Upper lobe of right lung (tissue), 1 donor: ENCODE data around the gene ARSB. TPM values are rescaled to one million over a fixed set of nuclear protein-coding genes. Genes with fewer than 3 reads are reported as not detected.
"Not testable (repeated sequence)": the region's sequence is repeated elsewhere in the genome, so short reads cannot be mapped to it uniquely, and the experiment has no call there.

Source experiments
- ATAC-seq: fragments of 200-7000 bp; cut with Tn5 transposase; one replicate; pipeline ENCODE4 v1.9.1; 2020; ENCODE audit warnings: mild to moderate bottlenecking, moderate library complexity
- DNase-seq: peaks from one replicate; pipeline ENCODE4 v3.0.0-alpha.2; 2020
- H3K27ac ChIP-seq: fragments of 200-600 bp; one replicate; pipeline ENCODE4 v1.8.0; 2022
- H3K27me3 ChIP-seq: fragments of 200-600 bp; one replicate; pipeline ENCODE4 v1.8.0; 2022; ENCODE audit warnings: mild to moderate bottlenecking
- H3K36me3 ChIP-seq: fragments of 200-600 bp; one replicate; pipeline ENCODE4 v1.8.0; 2022
- H3K4me1 ChIP-seq: fragments of 200-600 bp; one replicate; pipeline ENCODE4 v1.8.0; 2022
- H3K4me3 ChIP-seq: fragments of 200-600 bp; one replicate; pipeline ENCODE4 v1.8.0; 2022; ENCODE audit warnings: mild to moderate bottlenecking
- H3K9me3 ChIP-seq: fragments of 200-600 bp; one replicate; pipeline ENCODE4 v1.8.0; 2022
- intact Hi-C: fragments of 100-400 bp; cut with DNase I; formaldehyde crosslinking; loops from one replicate; pipeline ENCODE4 v1.11.0; 2022
- total RNA-seq: library from RNA; stranded (reverse); fragmentation: NEBNext Ultra II Directional; extraction: Animal tissue kit (Norgen Biotek cat#: 25700); gene quantifications from one replicate; pipeline ENCODE4 v1.2.1, GENCODE V29; 2021
- TF ChIP-seq, protein P1 (sequence below): fragments of 200-600 bp; IDR thresholded peaks from one replicate; pipeline ENCODE4 v1.8.0; 2022; ENCODE audit warnings: antibody characterized with exemption
- donor health status: DM: no; HTN: yes; CAD: no; lungs with severe emphysema.

Gene ARSB
- total RNA-seq, 1 donor from 2014 or later = 15.8 TPM

- H3K4me1 ChIP-seq = peaks cover 11% of the 10 kb centered on the region
- no peak overlapping the region for H3K4me3 ChIP-seq
- H3K27ac ChIP-seq = no peak overlapping the region
- no peaks in the 10 kb centered on the region for H3K9me3 ChIP-seq
- ATAC-seq = no peak
- DNase-seq = no peak
- H3K27me3 ChIP-seq = no peaks in the 10 kb centered on the region
- TF ChIP-seq, protein P1, sequence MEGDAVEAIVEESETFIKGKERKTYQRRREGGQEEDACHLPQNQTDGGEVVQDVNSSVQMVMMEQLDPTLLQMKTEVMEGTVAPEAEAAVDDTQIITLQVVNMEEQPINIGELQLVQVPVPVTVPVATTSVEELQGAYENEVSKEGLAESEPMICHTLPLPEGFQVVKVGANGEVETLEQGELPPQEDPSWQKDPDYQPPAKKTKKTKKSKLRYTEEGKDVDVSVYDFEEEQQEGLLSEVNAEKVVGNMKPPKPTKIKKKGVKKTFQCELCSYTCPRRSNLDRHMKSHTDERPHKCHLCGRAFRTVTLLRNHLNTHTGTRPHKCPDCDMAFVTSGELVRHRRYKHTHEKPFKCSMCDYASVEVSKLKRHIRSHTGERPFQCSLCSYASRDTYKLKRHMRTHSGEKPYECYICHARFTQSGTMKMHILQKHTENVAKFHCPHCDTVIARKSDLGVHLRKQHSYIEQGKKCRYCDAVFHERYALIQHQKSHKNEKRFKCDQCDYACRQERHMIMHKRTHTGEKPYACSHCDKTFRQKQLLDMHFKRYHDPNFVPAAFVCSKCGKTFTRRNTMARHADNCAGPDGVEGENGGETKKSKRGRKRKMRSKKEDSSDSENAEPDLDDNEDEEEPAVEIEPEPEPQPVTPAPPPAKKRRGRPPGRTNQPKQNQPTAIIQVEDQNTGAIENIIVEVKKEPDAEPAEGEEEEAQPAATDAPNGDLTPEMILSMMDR = no peak
- no peaks in the 10 kb centered on the region for H3K36me3 ChIP-seq
- intact Hi-C loops = no loop called here
These were observed 72.3 kb downstream of the ARSB start for GRCh38 chr5:78912811-78913210.

- ATAC-seq (no peak), DNase-seq (no peak)
- Histone ChIP-seq H3K4me3 (no peak overlapping the region), H3K27ac (no peak overlapping the region), H3K4me1 (peaks cover 17% of the 10 kb centered on the region), H3K9me3 (no peaks in the 10 kb centered on the region), H3K36me3 (no peaks in the 10 kb centered on the region), H3K27me3 (no peaks in the 10 kb centered on the region)
- intact Hi-C loops = no loop called here
- TF ChIP-seq, protein P1 = no peak
These were observed 72.9 kb downstream of the ARSB start for GRCh38 chr5:78912085-78912771.

DNA sequence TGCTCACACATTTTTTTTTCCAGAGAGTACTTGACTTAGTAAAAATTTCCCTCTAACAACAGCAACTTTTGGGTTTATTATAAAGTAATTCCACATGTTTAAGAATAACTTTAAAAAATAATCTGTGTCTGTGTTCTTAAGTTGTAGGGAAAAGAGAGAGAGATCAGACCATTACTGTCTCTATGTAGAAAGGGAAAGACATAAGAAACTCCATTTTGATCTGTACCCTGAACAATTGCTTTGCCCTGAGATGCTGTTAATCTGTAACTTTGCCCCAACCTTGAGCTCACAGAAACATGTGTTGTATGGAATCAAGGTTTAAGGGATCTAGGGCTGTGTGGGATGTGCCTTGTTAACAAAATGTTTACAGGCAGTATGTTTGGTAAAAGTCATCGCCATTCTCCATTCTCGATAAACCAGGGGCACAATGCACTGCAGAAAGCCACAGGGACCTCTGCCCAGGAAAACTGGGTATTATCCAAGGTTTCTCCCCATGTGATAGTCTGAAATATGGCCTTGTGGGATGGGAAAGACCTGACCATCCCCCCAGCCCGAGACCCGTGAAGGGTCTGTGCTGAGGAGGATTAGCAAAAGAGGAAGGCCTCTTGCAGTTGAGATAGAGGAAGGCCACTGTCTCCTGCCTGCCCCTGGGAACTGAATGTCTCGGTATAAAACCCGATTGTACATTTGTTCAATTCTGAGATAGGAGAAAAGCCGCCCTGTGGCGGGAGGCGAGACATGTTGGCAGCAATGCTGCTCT is 75.7 kb downstream of the ARSB start:
- intact Hi-C loops, DNase-seq, H3K27ac ChIP-seq, H3K36me3 ChIP-seq, H3K27me3 ChIP-seq, H3K9me3 ChIP-seq, H3K4me3 ChIP-seq, ATAC-seq: not testable (repeated sequence)
- H3K4me1 ChIP-seq = peaks cover 19% of the 10 kb centered on the region

DNA sequence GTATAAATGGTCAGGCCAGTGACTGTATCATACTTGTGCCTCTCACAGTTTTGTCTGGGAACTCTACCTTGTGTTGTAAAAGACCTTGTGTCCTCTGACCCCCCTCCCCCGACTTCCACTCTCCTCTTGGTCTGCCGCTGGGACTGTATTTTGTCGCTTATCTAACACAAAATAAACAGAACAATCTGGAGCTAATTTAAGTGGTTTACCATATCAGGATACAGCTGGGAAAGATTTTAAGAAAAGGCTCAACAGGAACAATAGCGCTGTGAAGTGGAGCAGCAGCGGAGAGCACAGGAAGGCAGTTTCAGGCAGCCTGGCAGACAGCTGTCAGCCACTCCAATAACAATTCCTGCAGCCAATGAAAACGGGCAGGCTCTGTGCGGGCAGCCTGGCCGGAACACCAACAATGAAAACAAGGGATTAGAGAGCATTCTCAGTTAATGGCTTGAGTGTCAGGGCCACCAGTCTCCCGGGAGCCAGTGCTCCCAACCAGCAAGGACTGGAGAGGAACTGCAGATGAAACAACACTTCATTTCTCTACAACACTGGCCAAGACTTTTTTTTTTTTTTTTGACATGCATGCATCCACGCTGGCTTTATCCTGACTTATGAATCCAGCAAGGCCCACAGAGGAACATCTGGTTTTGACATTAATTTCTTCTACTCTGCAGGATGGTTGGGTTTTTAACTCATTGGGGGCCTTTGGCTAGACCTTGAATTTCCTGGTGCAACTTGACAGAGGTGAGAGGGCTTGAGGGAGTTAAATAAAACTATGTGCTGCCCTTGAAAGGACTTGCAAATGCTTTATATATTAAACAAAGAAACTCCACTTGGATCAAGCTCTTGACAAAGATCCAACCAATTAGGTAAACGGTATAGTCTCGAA is 76.7 kb downstream of the ARSB start:
- no peaks in the 10 kb centered on the region for H3K9me3 ChIP-seq
- ATAC-seq = peak; percentile 84
- H3K4me3 ChIP-seq = no peak overlapping the region
- no peaks in the 10 kb centered on the region for H3K36me3 ChIP-seq
- H3K27me3 ChIP-seq = no peaks in the 10 kb centered on the region
- no peak overlapping the region for H3K27ac ChIP-seq
- H3K4me1 ChIP-seq = peaks cover 19% of the 10 kb centered on the region
- TF ChIP-seq, protein P1 = no peak
- intact Hi-C loops = no loop called here
- no peak for DNase-seq

- no peak for DNase-seq
- TF ChIP-seq, protein P1 = no peak
- Histone ChIP-seq H3K36me3 (no peaks in the 10 kb centered on the region), H3K4me3 (no peak overlapping the region), H3K27ac (no peak overlapping the region), H3K4me1 (peaks cover 19% of the 10 kb centered on the region), H3K27me3 (no peaks in the 10 kb centered on the region), H3K9me3 (no peaks in the 10 kb centered on the region)
- ATAC-seq = peak; percentile 27
- intact Hi-C loops = no loop called here
These were observed 77.7 kb downstream of the ARSB start for GRCh38 chr5:78907255-78907891.
